WERI-Rb-1 (cell line): ENCODE measurements around the gene MAL.

Experiments
- DNase-seq: peaks from one replicate; pipeline ENCODE4 v3.0.0-alpha.2; 2020
- H3K27ac ChIP-seq: fragments of 250-450 bp; sonication (Bioruptor Pico); 2 replicates; pipeline ENCODE4 v1.5.1; 2020; ENCODE audit warnings: mild to moderate bottlenecking, moderate library complexity
- H3K27me3 ChIP-seq: fragments of 250-450 bp; sonication (Bioruptor Pico); 2 replicates; pipeline ENCODE4 v1.5.1; 2021; ENCODE audit warnings: mild to moderate bottlenecking, low read depth, moderate library complexity; ENCODE audit not compliant: insufficient read depth, severe bottlenecking
- H3K36me3 ChIP-seq: fragments of 250-450 bp; sonication (Bioruptor Pico); 2 replicates; pipeline ENCODE4 v1.5.1; 2020; ENCODE audit warnings: mild to moderate bottlenecking, moderate library complexity
- H3K4me3 ChIP-seq: 2 replicates; pipeline ENCODE4 v1.5.1; 2011; ENCODE audit warnings: low read depth, mild to moderate bottlenecking, control low read depth, low read length
- H3K9me3 ChIP-seq: fragments of 250-450 bp; sonication (Bioruptor Pico); 2 replicates; pipeline ENCODE4 v1.5.1; 2021; ENCODE audit warnings: mild to moderate bottlenecking, moderate library complexity; ENCODE audit not compliant: severe bottlenecking
- CTCF ChIP-seq: IDR thresholded peaks from 2 replicates; pipeline ENCODE4 v1.5.1; 2011; ENCODE audit warnings: low read depth, mild to moderate bottlenecking, control low read depth, inconsistent platforms, low read length

Gene MAL

GRCh38 chr2:95001051-95001562, 24.4 kb upstream of the MAL start:
- H3K9me3 ChIP-seq, result no peaks in the 10 kb centered on the region
- no peaks in the 10 kb centered on the region for H3K27me3 ChIP-seq
- TF ChIP-seq CTCF, result no peak
- no peak overlapping the region for H3K4me3 ChIP-seq
- H3K36me3 ChIP-seq, result no peaks in the 10 kb centered on the region
- no peak overlapping the region for H3K27ac ChIP-seq
- no peak for DNase-seq

- Histone ChIP-seq H3K36me3 (no peaks in the 10 kb centered on the region), H3K27ac (no peak overlapping the region), H3K9me3 (no peaks in the 10 kb centered on the region), H3K27me3 (no peaks in the 10 kb centered on the region), H3K4me3 (no peak overlapping the region)
- no peak for DNase-seq
- TF ChIP-seq CTCF, result no peak
Observed at GRCh38 chr2:95001701-95002100, 23.8 kb upstream of the MAL start.

GRCh38 chr2:95002498-95002897, 23.0 kb upstream of the MAL start:
- no peak for DNase-seq
- Histone ChIP-seq H3K4me3 (no peak overlapping the region), H3K27ac (no peak overlapping the region), H3K27me3 (no peaks in the 10 kb centered on the region), H3K9me3 (no peaks in the 10 kb centered on the region), H3K36me3 (no peaks in the 10 kb centered on the region)
- TF ChIP-seq CTCF, result no peak

GRCh38 chr2:95004287-95004686, 21.2 kb upstream of the MAL start:
- Histone ChIP-seq H3K9me3 (no peaks in the 10 kb centered on the region), H3K27me3 (no peaks in the 10 kb centered on the region), H3K4me3 (no peak overlapping the region), H3K36me3 (no peaks in the 10 kb centered on the region), H3K27ac (no peak overlapping the region)
- no peak for DNase-seq
- TF ChIP-seq CTCF, result no peak

GRCh38 chr2:95004711-95005110, 20.8 kb upstream of the MAL start:
- no peaks in the 10 kb centered on the region for H3K27me3 ChIP-seq
- H3K36me3 ChIP-seq, result no peaks in the 10 kb centered on the region
- H3K4me3 ChIP-seq, result no peak overlapping the region
- no peak overlapping the region for H3K27ac ChIP-seq
- TF ChIP-seq CTCF, result no peak
- H3K9me3 ChIP-seq, result no peaks in the 10 kb centered on the region
- no peak for DNase-seq

- H3K4me3 ChIP-seq, result no peak overlapping the region
- no peaks in the 10 kb centered on the region for H3K27me3 ChIP-seq
- no peak for TF ChIP-seq CTCF
- H3K9me3 ChIP-seq, result no peaks in the 10 kb centered on the region
- DNase-seq, result no peak
- no peak overlapping the region for H3K27ac ChIP-seq
- no peaks in the 10 kb centered on the region for H3K36me3 ChIP-seq
Observed at GRCh38 chr2:95005726-95006125, 19.8 kb upstream of the MAL start.
